ENCODE measurements around the gene FZD4. TPM values are rescaled to one million over a fixed set of nuclear protein-coding genes. Genes with fewer than 3 reads are reported as not detected.
"Not testable (repeated sequence)": the region's sequence is repeated elsewhere in the genome, so short reads cannot be mapped to it uniquely, and the experiment has no call there.

Gene FZD4
- total RNA-seq, 1 donor from 2014 or later = 167 TPM

- DNase-seq (ENCODE audit: low read depth, low spot score) = no peak
Measured at GRCh38 chr11:86938203-86938899, 16.8 kb downstream of the FZD4 start.

- not testable (repeated sequence) for DNase-seq (ENCODE audit: low read depth, low spot score)
Measured at GRCh38 chr11:86937193-86937806, 17.9 kb downstream of the FZD4 start.

DNA sequence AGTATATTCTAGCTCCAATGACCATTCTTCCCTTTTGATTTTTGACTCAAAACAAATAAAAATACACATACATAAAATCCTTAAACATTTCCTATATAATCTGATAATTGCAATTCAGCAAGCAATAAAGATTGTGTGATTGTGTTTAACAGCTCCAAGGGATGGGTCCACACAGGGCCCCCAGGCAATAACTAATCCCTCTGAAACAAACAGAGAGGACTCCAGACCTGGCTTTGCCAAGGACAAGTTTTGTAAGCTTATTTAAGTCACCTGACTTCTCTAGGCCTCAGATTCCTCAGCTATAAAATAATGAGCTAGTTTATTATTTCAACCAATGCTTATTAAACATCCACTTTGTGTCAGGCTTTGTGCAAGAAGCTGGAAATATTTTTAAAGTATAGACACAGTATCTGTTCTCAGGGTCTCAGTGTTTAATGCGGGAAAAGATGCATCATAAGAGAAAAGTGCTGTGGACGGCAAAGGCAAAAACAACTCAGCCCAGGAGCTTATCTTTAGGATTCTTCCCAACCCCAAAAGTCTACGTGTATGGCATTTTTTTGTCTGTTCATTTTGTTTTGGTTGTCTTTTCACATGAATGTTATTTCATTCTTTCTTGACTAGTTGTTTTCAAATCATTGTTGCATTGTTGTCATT, 20.1 kb downstream of the FZD4 start:
- DNase-seq (ENCODE audit: low read depth, low spot score) = no peak

GRCh38 chr11:86934582-86934900, 20.7 kb downstream of the FZD4 start:
- no peak for DNase-seq (ENCODE audit: low read depth, low spot score)

DNA sequence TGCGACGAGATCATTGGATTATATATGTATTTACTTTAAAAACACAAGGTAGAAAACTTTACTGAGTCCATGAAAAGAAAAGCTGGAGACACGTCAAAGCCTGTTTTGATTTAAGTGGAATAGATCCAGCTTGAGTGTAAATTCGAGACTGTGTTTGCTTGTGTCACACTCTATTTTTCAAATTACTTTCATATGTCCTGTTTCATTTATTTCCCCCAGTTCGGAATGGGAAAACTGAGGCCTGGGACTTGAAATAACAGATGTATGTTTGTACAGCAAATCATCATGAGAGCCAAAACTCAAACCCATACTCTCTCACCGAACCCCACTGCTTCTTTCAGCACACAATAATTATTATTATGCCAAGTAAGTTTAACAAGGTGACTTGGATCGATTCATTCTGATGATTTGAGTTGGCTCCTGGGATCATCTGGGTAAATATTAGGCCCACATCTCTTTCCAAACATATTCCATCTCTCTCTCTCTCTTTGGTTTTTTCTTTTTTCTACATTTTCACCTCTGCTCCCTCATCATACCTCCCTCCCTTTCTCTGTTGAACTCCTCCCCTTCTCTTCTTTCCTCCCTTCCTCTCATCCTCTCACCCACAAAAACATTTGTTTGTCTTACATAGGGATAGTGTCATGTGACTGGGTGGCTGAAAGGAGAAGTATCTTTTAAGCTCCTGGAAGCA, 21.2 kb downstream of the FZD4 start:
- no peak for DNase-seq (ENCODE audit: low read depth, low spot score)

GRCh38 chr11:86932924-86933875, 22.0 kb downstream of the FZD4 start:
- no peak for DNase-seq (ENCODE audit: low read depth, low spot score)

DNA sequence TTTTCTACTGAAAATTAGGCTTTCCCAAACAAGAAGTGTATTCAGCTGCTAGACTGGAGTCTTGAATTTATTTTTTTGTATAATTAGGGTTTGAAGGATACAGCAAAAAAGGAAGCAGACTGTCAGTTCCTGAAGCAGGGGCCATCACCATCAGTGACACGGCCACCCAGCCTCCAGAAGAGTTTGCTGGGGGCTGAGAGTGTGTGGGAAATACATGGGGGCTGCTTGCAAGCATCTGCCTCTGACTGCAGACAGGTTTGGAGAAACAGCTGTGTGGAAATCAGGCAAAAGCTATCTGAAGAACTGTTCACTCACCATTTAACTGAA, 23.0 kb downstream of the FZD4 start:
- no peak for DNase-seq (ENCODE audit: low read depth, low spot score)

DNA sequence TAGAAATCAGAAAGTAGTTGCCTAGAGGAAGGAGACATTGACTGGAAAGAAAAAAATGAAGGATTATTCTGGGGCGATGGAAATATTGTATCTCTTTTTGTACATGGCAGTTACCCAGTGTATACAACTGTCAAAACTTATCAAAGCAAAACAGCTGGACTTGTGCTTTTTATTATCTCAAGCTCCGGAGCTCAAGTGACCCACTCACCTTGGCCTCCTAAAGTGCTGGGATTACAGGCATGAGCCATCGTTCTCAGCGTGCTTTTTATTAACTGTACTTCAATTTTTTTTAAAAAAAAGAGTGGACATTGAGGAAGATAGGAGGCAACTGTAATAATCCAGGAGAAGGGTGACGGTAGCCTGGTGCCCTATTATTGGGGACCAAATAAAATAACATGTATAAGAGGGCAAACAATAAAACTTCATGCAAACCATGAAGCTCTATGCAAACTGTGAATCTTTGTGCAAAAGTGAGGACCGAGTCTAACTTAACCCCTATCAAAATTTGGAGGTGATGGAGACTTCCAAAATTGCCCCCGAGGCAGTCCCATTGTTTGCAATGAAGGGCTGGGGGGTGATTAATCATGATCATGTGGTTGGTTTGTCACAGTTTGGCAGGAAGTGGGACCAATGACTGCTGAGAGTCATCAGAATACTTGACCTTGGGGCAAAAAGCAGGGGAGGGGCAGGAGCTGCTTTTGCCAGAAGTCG, 23.5 kb downstream of the FZD4 start:
- no peak for DNase-seq (ENCODE audit: low read depth, low spot score)

DNA sequence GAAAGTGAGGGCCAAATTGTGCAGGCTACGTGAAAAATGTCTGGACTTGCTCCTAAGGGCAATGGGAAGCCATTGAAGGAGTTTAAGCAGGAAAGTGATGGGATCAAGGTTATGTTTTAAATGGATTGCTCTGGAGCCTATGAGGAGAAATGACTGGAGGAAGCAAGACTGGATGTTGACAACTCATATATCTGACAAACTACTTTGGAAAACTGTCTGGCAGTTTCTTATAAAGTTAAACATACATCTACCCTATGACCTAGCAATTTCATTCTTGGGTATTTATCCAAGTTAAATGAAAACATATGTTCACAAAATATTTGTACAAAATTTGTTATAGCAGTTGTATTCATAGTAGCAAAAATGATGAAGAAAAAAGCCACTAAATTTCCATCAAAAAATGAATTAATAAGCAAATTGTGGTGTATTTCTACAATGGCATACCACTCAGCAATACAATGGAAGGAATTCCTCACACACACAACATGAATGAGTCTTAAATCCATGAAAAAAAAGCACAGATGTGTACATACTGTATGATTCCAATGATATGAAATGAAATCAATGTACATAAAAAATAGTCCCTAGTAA, 24.1 kb downstream of the FZD4 start:
- no peak for DNase-seq (ENCODE audit: low read depth, low spot score)

DNA sequence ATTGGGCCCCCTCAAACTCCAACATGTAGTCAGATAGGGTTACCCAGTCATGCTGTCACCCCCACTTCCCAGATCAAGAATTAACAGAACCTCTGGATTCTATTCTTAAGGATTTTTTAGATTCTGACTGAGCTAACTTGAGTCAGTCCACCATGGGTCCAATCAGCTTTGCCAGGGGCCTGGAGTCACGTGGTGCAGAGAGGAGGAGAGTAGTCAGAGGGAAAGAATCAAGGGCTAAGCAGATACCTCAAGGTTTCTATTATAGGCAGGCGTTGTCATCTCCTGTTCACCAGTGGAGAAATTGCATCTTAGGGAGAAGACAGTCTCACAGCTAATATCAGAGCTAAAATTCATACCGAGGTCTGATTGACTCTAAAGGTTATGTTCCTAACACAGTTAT, 28.2 kb downstream of the FZD4 start:
- DNase-seq (ENCODE audit: low read depth, low spot score) = no peak

DNA sequence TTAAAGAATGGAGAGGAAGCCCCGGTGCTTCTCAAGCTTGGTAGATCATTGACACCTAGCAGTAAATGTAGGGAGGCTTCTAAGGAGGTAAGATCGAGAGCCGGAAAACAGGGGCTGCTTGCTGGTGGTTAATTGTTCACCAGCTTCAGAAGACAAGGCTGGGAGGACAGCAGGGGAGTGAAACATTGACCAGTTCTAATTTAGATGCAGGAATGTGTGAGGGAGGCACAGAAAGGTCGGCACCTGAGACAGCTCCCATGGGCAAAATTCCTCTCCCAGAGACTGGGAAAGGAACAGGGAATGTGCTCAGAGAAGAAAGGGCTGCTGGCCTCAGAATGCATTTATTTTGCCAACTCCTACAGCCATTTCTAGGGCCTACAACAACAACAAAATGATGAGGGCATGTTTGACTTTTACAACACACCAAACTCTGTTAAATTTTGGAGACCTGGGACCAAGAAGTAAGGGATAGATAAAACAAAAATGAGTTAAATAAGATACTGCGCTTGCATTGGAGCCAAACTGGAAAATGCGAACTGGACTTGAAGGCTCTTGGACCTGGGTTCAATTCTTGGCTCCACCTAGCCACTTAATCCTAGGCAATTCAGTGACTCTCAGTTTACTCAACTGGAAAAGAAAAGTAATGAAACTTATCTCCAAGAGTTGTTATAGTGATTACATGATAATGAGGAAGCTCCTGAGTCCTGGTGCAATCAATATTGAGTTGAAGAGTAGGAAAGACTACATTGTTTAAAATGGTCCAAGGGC, 31.0 kb downstream of the FZD4 start:
- no peak for DNase-seq (ENCODE audit: low read depth, low spot score)

- no peak for DNase-seq (ENCODE audit: low read depth, low spot score)
Measured at GRCh38 chr11:86922225-86922624, 33.0 kb downstream of the FZD4 start.

DNA sequence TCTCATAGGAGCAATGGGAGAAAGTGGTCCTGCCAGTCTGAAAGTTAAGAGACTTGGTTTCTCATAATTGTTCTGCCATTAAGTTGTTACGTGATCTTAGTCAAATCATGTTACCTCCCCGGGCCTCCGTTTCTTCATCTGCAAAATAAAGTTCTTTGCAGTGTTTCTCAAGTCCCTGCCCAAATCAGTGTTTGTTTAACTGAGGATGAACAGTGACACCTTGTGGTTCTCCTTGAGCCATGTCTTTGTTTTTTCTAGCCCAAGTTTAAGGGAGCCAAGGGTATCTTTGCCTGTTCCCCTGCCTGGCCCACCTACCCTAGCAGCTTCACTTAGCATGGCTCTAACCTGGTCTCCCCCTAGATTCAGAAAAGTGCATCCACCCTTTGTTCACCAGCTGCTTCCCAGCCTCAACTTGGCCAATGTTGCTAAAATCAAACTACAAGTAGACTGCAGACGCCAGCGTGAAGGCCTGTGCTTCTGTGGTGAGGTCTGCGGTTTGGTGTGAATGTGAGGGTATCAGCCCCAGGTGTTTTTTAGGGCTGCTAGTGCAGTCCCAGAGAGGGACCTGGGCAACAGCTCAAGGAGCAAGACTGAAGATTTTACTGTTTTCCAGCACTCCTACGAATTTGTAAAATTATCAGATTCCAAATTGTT, 35.5 kb downstream of the FZD4 start:
- peak; percentile 64 for DNase-seq (ENCODE audit: low read depth, low spot score)

DNA sequence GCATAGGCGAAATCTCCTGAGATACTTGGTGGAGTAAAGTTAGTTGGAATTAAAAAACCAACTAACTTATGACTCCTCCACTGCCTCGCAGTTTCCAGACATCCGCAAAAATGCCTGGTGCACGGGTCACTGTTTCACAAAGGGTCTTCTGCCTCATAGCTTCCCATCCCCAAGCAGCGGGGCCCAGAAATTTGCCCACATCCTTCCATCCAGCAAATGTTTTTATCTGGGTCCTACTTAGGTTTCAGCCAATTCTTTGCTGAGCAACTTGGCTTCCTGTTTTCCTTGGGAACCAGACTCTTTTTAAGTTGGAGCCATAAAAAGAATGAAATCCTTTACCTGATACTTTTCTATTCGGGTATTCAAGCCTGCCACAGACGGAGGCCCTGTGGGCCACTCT, 36.2 kb downstream of the FZD4 start:
- DNase-seq (ENCODE audit: low read depth, low spot score) = no peak

GRCh38 chr11:86918496-86918895, 36.7 kb downstream of the FZD4 start:
- DNase-seq (ENCODE audit: low read depth, low spot score) = no peak

- DNase-seq (ENCODE audit: low read depth, low spot score) = no peak
Measured at GRCh38 chr11:86917589-86917988, 37.6 kb downstream of the FZD4 start.

DNA sequence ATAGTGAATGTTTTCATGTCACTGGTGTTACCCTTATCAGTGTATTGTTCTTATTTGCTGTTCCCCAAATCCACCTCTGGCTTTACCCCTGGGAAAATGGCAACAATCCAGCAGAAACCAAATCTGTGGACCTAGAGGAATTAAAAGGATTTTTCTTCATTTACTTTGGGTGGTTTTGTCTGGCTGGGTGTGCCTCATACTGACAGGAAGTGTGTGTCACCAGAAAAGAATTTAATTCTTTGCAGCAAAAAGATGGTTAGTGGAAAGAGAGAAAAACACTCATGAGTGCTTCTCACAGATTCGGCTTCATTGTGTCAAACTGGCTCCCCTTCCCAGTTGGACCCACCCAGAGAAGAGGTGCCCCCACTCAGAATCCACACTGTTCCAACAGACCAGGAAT, 38.9 kb downstream of the FZD4 start:
- peak; percentile 67 for DNase-seq (ENCODE audit: low read depth, low spot score)

- DNase-seq (ENCODE audit: low read depth, low spot score) = not testable (repeated sequence)
Measured at GRCh38 chr11:86915850-86916249, 39.3 kb downstream of the FZD4 start.

- DNase-seq (ENCODE audit: low read depth, low spot score) = no peak
Measured at GRCh38 chr11:86914865-86915519, 40.2 kb downstream of the FZD4 start.
